Natural killer cell (primary cell): ENCODE measurements around the gene EIF2S2. TPM values are rescaled to one million over a fixed set of nuclear protein-coding genes. Genes with fewer than 3 reads are reported as not detected.

Experiments used
- ATAC-seq, 3 donors: fragments of 150-1000 bp in 2 of 3; fragments of 200-7000 bp in 1 of 3; cut with Tn5 transposase; 1 replicate in 1 of 3; 2 replicates in 2 of 3; pipeline ENCODE4 v1.10.0; 2021; ENCODE audit warnings: mild to moderate bottlenecking in 2 of 3, moderate library complexity in 2 of 3
- DNase-seq, 2 donors: peaks; one replicate each; pipeline versions ENCODE4 v3.0.0 to v3.0.0-alpha.2; 2013 to 2021; ENCODE audit warnings: mixed read lengths in 1 of 2
- H3K27ac ChIP-seq: one replicate; pipeline ENCODE4 v1.5.1; 2013; ENCODE audit warnings: mild to moderate bottlenecking, low read length
- H3K27me3 ChIP-seq: one replicate; pipeline ENCODE4 v1.6.1; 2013; ENCODE audit warnings: low read length; ENCODE audit not compliant: control insufficient read depth, insufficient read depth
- H3K36me3 ChIP-seq: one replicate; pipeline ENCODE4 v1.6.1; 2013; ENCODE audit warnings: low read length; ENCODE audit not compliant: control insufficient read depth, insufficient read depth
- H3K4me1 ChIP-seq: one replicate; pipeline ENCODE4 v1.6.1; 2013; ENCODE audit warnings: low read length; ENCODE audit not compliant: control insufficient read depth, insufficient read depth
- H3K4me3 ChIP-seq: one replicate; pipeline ENCODE4 v1.5.1; 2013; ENCODE audit warnings: low read length
- H3K9me3 ChIP-seq: one replicate; pipeline ENCODE4 v1.6.1; 2013; ENCODE audit warnings: low read length; ENCODE audit not compliant: control insufficient read depth, insufficient read depth
- H3K27ac Mint-ChIP-seq, 2 donors: one replicate each; pipeline ENCODE4 v1.8.0; 2022; ENCODE audit warnings: mild to moderate bottlenecking in 2 of 2, mixed read lengths in 2 of 2, moderate library complexity in 1 of 2
- H3K27me3 Mint-ChIP-seq, 2 donors: one replicate each; pipeline ENCODE4 v1.8.0; 2022; ENCODE audit warnings: low read depth in 2 of 2, mixed read lengths in 2 of 2
- H3K36me3 Mint-ChIP-seq: one replicate; pipeline ENCODE4 v1.8.0; 2022; ENCODE audit warnings: mixed read lengths
- H3K4me1 Mint-ChIP-seq, 2 donors: one replicate each; pipeline ENCODE4 v1.8.0; 2022; ENCODE audit warnings: mixed read lengths in 2 of 2
- H3K4me3 Mint-ChIP-seq: one replicate; pipeline ENCODE4 v1.8.0; 2022; ENCODE audit warnings: mild to moderate bottlenecking, moderate library complexity, mixed read lengths
- H3K9me3 Mint-ChIP-seq, 2 donors: one replicate each; pipeline ENCODE4 v1.8.0; 2022; ENCODE audit warnings: mixed read lengths in 2 of 2
- WGBS: methylation state at CpG from one replicate; pipeline ENCODE4 v1.1.7; 2013; ENCODE audit warnings: missing lambda C conversion rate; ENCODE audit not compliant: insufficient coverage; 5-methylcytosine and 5-hydroxymethylcytosine counted together
- intact Hi-C: fragments of 100-400 bp; cut with micrococcal nuclease; formaldehyde crosslinking; loops from one replicate; pipeline ENCODE4 v1.14.2; 2022
- total RNA-seq, 4 donors: library from RNA; stranded (reverse); fragments of 120-200 nt in 1 of 4; gene quantifications; one replicate each; pipeline versions ENCODE4 v1.2.3 to v1.2.4, GENCODE V29; 2013 to 2022
- TF ChIP-seq, protein P1 (sequence below): fragments of 200-600 bp; IDR thresholded peaks from one replicate; pipeline ENCODE4 v1.8.0; 2022; ENCODE audit warnings: antibody characterized with exemption

Gene EIF2S2
- total RNA-seq, 3 donors from 2014 or later (not counting 1 experiment from before 2014, with no cell fraction given): 17.6 to 20.0 (median 17.6) TPM

DNA sequence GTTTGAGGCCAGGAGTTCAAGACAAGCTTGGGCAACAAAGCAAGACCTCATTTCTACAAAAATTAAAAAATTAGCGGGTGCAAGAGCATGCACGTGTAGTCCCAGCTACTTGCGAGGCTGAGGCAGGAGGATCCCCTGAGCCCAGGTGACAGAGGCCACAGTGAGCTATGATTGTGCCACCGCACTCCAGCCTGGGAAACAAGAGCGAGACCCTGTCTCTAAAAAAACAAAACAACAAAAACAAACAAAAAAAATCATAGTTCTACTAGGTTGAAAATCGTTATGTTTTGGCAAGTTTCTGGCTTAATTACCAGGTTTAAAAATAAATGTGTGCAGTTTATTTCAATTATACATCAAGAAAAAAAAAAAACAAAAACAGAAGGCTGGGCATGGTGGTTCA lies 2.6 kb downstream of the EIF2S2 start:
- Mint-ChIP-seq H3K36me3 (peaks cover 10% of the 10 kb centered on the region), H3K27me3 (no peaks in the 10 kb centered on the region), H3K9me3 (no peaks in the 10 kb centered on the region), H3K4me1 (peaks cover 65 to 74% of the 10 kb centered on the region in 2 donors), H3K4me3 (peak overlapping the region; percentile 58), H3K27ac (peak overlapping the region; percentile 48 to 95)
- WGBS: 84% methylated on average over 5 of the region's 6 CpGs
- H3K4me3 ChIP-seq: no peak overlapping the region
- no peak for ATAC-seq
- TF ChIP-seq, protein P1, sequence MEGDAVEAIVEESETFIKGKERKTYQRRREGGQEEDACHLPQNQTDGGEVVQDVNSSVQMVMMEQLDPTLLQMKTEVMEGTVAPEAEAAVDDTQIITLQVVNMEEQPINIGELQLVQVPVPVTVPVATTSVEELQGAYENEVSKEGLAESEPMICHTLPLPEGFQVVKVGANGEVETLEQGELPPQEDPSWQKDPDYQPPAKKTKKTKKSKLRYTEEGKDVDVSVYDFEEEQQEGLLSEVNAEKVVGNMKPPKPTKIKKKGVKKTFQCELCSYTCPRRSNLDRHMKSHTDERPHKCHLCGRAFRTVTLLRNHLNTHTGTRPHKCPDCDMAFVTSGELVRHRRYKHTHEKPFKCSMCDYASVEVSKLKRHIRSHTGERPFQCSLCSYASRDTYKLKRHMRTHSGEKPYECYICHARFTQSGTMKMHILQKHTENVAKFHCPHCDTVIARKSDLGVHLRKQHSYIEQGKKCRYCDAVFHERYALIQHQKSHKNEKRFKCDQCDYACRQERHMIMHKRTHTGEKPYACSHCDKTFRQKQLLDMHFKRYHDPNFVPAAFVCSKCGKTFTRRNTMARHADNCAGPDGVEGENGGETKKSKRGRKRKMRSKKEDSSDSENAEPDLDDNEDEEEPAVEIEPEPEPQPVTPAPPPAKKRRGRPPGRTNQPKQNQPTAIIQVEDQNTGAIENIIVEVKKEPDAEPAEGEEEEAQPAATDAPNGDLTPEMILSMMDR: no peak
- no peak for DNase-seq
- peaks cover 29% of the 10 kb centered on the region for H3K4me1 ChIP-seq
- H3K9me3 ChIP-seq: no peaks in the 10 kb centered on the region
- H3K36me3 ChIP-seq: peaks cover 22% of the 10 kb centered on the region
- intact Hi-C loops: no loop called here
- no peaks in the 10 kb centered on the region for H3K27me3 ChIP-seq
- no peak overlapping the region for H3K27ac ChIP-seq

DNA sequence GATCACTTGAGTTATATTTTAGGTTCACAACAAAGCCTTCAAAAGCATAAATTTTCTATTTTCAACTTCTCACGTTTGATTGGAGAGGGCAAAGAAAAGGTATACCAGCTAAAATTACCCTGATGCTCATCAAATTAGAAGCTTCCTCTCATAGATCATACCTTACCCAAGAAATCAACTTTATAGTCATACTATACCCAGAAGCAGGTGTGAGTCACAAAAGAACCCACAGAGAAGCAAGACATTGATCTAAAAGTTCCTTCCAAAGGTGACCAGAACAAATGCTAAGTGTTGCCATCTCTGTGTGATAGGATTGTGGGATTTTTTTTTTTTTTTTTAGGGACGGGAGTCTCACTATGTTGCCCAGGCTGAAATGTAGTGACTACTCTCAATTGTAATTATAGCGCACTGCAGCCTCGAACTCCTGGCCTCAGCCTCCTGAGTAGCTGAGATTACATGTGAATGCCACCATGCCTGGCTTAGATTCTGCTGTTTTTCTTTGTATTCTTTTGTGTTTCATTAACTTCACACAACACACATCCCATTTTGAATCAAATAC lies 3.3 kb downstream of the EIF2S2 start:
- H3K27ac ChIP-seq: no peak overlapping the region
- H3K27ac Mint-ChIP-seq: peak overlapping the region; percentile 48 to 95
- no peak overlapping the region for H3K4me3 ChIP-seq
- intact Hi-C loops: no loop called here
- H3K27me3 Mint-ChIP-seq: no peaks in the 10 kb centered on the region
- H3K4me3 Mint-ChIP-seq: peak overlapping the region; percentile 40
- H3K36me3 Mint-ChIP-seq: peaks cover 15% of the 10 kb centered on the region
- DNase-seq (no peak), ATAC-seq (no peak)
- peaks cover 29% of the 10 kb centered on the region for H3K4me1 ChIP-seq
- H3K4me1 Mint-ChIP-seq: peaks cover 69 to 80% of the 10 kb centered on the region in 2 donors
- TF ChIP-seq, protein P1: no peak
- no peaks in the 10 kb centered on the region for H3K9me3 Mint-ChIP-seq
- H3K9me3 ChIP-seq: no peaks in the 10 kb centered on the region
- H3K36me3 ChIP-seq: peaks cover 30% of the 10 kb centered on the region
- WGBS: 89% methylated on average over 4 of the region's 4 CpGs
- no peaks in the 10 kb centered on the region for H3K27me3 ChIP-seq

DNA sequence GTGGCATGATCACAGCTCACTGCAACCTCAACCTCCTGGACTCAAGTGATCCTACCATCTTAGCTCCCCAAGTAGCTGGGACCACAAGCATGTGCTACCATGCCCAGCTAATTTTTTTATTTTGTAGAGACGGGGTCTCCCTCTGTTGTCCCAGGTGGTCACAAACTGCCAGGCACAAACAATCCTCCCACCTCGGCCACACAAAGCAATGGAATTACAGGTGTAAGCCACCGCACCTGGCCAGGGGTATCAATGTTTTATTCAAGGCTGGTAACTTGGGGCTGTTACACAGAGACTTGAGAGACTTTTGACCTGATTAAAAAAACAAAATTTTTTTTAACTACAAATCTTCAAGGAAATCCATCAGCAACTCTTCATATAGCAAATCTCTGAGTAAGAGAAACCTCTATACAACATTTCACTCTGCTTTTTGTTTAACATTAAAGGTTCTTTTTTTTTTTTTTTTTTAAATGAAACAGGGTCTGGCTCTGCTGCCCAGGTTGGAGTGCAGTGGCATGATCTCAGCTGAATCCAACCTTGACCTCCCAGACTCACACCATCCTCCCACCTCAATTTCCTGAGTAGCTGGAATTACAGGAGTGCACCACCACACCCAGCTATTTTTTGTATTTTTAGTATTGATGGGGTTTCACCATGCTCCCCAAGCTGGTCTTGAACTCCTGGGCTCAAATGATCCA lies 5.9 kb downstream of the EIF2S2 start:
- H3K36me3 Mint-ChIP-seq: peaks cover 15% of the 10 kb centered on the region
- Histone ChIP-seq H3K36me3 (peaks cover 53% of the 10 kb centered on the region), H3K4me1 (peaks cover 16% of the 10 kb centered on the region), H3K9me3 (no peaks in the 10 kb centered on the region), H3K27ac (no peak overlapping the region), H3K27me3 (no peaks in the 10 kb centered on the region), H3K4me3 (no peak overlapping the region)
- intact Hi-C loops: no loop called here
- TF ChIP-seq, protein P1: no peak
- 97% methylated on average over 2 of the region's 3 CpGs for WGBS
- no peaks in the 10 kb centered on the region for H3K27me3 Mint-ChIP-seq
- H3K4me3 Mint-ChIP-seq: no peak overlapping the region
- H3K4me1 Mint-ChIP-seq: peaks cover 54 to 68% of the 10 kb centered on the region in 2 donors
- H3K27ac Mint-ChIP-seq: peak overlapping the region; percentile 76 to 81
- ATAC-seq (no peak), DNase-seq (no peak)
- H3K9me3 Mint-ChIP-seq: no peaks in the 10 kb centered on the region
